GM13976 (cell line): ENCODE measurements around the gene CCDC92.

Experiments
- DNase-seq: peaks from one replicate; pipeline ENCODE4 v3.0.0; 2012; ENCODE audit warnings: low spot score
- in situ Hi-C: fragments of 300-500 bp; cut with MboI; formaldehyde crosslinking; loops from one replicate; pipeline ENCODE4 v1.12.0; 2022; ENCODE audit warnings: low sequenced_read_pairs, mixed read lengths, inconsistent platforms; ENCODE audit not compliant: unreplicated experiment
- TF ChIP-seq, protein P1 (sequence below): IDR thresholded peaks from 2 replicates; pipeline ENCODE4 v1.5.1; 2012; ENCODE audit warnings: borderline replicate concordance, mild to moderate bottlenecking; ENCODE audit not compliant: insufficient read depth; ENCODE audit errors: extremely low read depth, missing control alignments, control extremely low read depth

Gene CCDC92

DNA sequence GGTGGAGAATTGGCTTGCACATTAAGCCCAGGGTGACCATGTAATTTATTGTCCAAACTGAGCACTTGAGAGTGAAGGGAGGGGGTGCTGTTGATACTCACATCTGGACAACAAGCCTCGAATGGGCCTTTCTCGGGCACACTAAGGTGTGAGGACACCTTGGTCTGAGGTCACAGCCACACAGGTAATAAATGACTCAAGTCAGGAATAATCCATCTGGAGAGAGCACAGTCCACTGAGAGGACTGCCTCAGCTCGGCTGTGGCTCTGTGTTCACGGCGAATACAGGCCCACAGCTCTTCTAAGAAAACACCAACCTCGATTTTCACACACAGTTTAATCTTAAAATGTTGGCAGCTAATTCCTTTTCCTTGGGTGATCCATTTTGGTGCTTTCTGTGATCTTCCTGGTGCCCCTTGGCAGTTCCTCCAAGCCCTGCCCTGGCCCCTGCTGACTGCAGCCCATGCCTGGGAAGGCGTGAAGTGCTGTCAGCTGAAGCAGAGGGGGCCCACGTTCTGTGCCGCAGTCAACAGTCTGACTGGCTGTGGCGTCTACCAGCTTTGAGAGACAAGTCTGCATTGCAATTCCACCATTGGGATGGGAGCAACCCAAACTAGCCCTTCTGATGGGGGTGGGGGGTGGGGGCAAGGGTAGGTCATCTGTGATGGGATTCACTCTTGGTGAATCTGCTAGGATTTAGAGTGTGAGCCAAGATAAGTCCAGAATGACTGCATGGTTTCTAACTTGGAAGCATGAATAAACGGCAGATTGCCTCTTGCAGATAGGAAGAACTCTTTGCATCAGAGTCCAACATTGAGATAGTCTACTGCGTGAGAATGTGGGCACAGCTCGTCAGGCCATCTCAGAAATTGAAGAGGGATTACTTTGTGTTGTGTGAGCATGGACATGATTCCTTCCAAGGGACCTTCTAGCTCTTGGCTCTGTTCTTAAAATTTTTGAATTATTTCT lies 43.1 kb upstream of the CCDC92 start:
- in situ Hi-C loops: no loop called here
- DNase-seq: no peak

DNA sequence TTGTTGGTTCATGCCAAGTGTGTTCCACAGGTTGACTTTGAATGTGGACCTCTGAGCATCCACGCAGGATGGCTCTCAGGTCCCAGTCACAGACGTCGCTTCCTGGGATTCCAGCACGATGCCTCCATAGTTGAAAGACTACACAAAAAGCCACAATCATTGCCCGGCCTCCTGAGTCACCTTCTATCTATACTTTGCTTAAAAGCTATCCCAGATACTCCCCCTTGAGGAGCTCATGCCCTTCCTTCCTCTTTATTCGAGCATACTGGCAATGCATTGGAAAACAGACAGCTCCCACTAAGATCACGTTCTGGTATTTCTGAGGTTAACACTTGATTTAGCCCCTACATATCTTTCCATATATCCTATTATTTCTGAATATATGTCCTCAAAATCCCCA lies 40.4 kb upstream of the CCDC92 start:
- DNase-seq: no peak
- TF ChIP-seq, protein P1, sequence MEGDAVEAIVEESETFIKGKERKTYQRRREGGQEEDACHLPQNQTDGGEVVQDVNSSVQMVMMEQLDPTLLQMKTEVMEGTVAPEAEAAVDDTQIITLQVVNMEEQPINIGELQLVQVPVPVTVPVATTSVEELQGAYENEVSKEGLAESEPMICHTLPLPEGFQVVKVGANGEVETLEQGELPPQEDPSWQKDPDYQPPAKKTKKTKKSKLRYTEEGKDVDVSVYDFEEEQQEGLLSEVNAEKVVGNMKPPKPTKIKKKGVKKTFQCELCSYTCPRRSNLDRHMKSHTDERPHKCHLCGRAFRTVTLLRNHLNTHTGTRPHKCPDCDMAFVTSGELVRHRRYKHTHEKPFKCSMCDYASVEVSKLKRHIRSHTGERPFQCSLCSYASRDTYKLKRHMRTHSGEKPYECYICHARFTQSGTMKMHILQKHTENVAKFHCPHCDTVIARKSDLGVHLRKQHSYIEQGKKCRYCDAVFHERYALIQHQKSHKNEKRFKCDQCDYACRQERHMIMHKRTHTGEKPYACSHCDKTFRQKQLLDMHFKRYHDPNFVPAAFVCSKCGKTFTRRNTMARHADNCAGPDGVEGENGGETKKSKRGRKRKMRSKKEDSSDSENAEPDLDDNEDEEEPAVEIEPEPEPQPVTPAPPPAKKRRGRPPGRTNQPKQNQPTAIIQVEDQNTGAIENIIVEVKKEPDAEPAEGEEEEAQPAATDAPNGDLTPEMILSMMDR: no peak
- in situ Hi-C loops: no loop called here

More for the DNA sequence above, 43.1 kb upstream of the CCDC92 start:
- TF ChIP-seq, protein P1: no peak

DNA sequence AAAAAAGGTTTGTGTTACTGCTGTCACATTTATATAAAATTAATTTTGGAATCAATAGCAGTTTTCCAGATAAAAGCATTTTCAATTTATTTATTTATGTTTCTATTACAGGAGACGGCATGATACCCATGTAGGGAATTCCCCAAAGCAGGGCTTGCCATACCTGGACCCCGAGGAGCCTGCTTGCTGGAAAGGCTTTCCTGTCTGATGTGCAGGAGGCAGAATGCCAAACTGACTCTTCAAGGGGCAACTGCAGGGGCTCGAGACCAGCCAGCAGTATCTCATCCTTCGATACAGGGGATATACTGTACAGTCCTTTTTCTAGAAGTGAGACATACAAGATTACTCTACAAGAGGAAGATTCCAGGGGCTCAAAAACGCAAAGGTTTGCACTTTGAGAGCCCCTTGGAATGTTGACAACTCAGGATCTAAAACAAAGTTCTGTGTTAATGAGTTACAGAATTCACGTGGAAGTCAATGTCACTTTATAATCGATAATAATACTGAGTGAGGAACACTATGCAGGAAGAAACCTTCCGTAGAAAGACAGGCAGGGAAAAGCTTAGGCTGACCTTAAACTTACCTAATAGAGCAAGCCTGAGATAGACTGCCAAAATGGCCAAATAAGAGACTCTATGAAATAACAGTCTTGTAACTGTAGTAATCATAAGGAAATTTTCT lies 38.9 kb upstream of the CCDC92 start:
- TF ChIP-seq, protein P1: no peak
- in situ Hi-C loops: no loop called here
- no peak for DNase-seq

DNA sequence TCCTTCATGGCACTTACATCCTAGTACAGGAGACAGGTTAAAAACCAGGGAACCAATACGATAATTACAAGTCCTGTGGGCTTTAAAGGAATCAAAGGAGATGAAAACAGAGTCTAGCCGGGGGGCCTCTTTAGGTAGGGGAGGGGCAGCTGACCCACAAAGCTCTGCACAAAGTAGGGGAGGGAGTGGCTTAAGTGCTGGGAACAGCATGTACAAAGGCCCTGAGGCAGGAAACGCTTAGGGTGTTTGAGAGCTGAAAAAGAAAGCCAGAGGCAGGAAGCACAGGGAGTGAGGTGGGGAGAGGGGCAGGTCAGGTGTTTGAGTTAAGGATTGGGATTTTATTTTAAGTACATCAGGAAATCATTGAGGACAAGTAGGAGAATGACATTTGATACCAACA lies 38.1 kb upstream of the CCDC92 start:
- in situ Hi-C loops: no loop called here
- no peak for DNase-seq
- TF ChIP-seq, protein P1: no peak

DNA sequence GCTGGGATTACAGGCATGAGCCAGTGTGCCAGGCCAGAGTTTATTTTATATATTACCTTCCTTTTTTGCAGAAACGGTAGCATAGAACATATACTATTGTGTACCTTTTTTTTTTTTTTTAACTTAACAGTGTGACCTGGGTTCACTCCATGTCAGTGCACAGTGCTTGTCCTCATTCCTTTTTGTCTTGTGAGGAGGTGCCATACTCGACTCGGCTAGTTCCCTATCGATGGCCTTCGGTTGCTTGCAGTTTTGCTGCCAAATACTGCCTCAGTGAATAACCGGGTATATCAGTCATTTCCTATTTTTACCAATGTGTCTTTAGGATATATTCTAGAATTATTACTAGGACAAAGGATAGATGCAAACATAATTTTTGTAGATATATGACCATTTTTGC lies 37.1 kb upstream of the CCDC92 start:
- in situ Hi-C loops: no loop called here
- TF ChIP-seq, protein P1: no peak
- no peak for DNase-seq

DNA sequence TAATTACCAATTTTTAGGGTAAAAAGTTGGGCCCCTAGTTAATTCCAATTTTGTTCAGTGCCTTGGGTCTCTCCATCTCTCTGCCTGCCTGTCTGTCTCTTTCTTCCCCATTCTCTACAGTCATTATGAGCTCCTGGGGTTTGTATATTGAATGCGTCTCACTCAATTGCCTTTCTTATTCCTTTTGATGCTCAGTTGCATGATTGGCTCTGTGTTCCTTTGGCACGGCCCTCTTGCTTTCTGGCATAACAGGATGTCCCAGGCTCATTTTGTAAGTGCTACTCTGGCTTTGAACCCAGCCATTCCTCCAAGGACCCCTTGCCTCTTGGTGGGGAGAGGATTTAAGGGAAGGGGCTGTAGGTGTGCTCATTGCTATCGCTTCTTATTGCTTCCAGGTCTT lies 36.0 kb upstream of the CCDC92 start:
- TF ChIP-seq, protein P1: no peak
- in situ Hi-C loops: no loop called here
- no peak for DNase-seq
